HUES48 (cell line): Measurements from ENCODE around the gene CDH13.

ENCODE experiments used
- H3K27ac ChIP-seq: one replicate; pipeline ENCODE4 v1.7.0; 2013; ENCODE audit warnings: low read depth, low read length, inconsistent platforms
- H3K27me3 ChIP-seq: 2 replicates; pipeline ENCODE4 v1.6.1; 2013; ENCODE audit warnings: mild to moderate bottlenecking, low read length; ENCODE audit not compliant: control insufficient read depth, insufficient read depth
- H3K36me3 ChIP-seq: 2 replicates; pipeline ENCODE4 v1.6.1; 2013; ENCODE audit warnings: low read length; ENCODE audit not compliant: control insufficient read depth, insufficient read depth
- H3K4me1 ChIP-seq: 2 replicates; pipeline ENCODE4 v1.6.1; 2013; ENCODE audit warnings: mild to moderate bottlenecking, low read length; ENCODE audit not compliant: control insufficient read depth, insufficient read depth
- H3K4me3 ChIP-seq: 2 replicates; pipeline ENCODE4 v1.5.1; 2013; ENCODE audit warnings: mild to moderate bottlenecking, low read depth, low read length
- H3K9ac ChIP-seq: 2 replicates; pipeline ENCODE4 v1.6.1; 2013; ENCODE audit warnings: mild to moderate bottlenecking, low read depth, low read length, moderate library complexity
- H3K9me3 ChIP-seq: 2 replicates; pipeline ENCODE4 v1.6.1; 2013; ENCODE audit warnings: low read length; ENCODE audit not compliant: control insufficient read depth, insufficient read depth

CDH13 gene

GRCh38 chr16:82954224-82954929 lies 327.6 kb downstream of the CDH13 start:
- Histone ChIP-seq H3K27me3 (no peaks in the 10 kb centered on the region), H3K9ac (no peak overlapping the region), H3K4me1 (no peaks in the 10 kb centered on the region), H3K27ac (no peak overlapping the region), H3K4me3 (no peak overlapping the region), H3K9me3 (no peaks in the 10 kb centered on the region), H3K36me3 (no peaks in the 10 kb centered on the region)

DNA sequence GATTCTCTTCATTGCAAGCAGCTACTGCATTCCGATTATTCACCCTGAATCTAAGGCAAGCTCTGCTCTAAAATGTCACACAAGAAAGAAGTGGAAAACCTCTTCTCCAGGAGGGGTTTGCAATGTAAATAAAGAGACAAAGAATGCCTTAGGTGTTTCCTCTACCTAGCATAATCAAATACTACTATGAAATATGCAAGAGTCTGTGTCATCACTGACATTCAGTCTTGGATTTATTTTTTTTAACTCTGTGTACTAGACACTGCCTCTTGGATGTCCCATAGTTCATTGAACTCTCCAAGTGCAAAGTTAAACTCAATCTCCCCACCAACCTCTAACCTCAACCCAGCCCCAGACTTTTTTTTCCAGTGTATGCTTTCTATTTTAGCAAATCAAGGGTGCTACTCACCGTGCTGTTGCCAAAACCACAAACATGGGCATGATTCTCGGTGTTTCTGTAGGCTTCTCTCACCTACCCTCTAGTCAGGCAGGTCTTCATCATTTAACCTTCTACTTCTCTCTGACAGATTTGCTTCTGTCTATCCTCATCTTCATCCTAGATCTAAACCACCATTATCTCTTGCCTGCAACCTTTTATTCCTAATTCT lies 329.1 kb downstream of the CDH13 start:
- Histone ChIP-seq H3K4me1 (no peaks in the 10 kb centered on the region), H3K36me3 (no peaks in the 10 kb centered on the region), H3K27ac (no peak overlapping the region), H3K4me3 (no peak overlapping the region), H3K27me3 (no peaks in the 10 kb centered on the region), H3K9ac (no peak overlapping the region), H3K9me3 (no peaks in the 10 kb centered on the region)

DNA sequence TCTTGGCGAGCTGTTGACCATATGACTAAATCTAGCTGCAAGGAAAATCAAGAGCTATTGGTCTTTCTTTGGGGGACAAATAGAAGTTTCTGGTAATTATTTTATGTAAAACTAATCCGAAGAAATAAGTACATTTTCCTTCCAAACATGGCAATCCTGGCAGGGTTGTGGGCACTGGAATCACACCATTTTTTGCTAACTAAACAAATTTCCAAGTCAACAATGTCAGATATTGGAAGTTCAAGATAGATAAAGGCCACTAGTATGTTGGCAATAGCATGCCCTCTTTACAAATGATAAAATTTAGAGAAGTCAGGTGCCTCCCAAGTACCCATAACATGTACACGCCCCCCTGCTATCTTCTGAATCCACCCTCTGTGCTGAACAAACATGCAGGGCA lies 330.4 kb downstream of the CDH13 start:
- H3K9me3 ChIP-seq = no peaks in the 10 kb centered on the region

DNA sequence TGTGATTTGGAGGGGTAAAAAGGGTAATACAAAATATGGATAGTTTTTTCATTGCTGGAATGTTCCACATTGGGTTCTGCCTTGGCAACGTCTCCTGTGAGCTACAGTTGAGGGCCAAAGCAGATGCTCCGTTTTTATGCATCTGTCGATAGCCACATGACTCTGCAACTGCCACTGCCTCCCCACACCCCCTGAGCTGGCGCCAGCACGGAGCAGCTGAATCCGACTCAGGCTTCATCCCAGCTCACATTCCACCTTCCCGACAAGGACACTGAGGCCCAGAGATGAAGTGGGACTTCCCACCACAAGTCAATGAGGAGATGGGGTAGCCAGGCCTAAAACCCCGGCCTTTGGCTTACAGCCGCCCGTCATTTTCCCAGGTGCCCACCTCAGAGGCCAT lies 334.1 kb downstream of the CDH13 start:
- Histone ChIP-seq H3K27me3 (no peaks in the 10 kb centered on the region), H3K4me3 (no peak overlapping the region), H3K4me1 (no peaks in the 10 kb centered on the region), H3K36me3 (no peaks in the 10 kb centered on the region), H3K27ac (no peak overlapping the region), H3K9ac (no peak overlapping the region), H3K9me3 (no peaks in the 10 kb centered on the region)

More for the DNA sequence above, 330.4 kb downstream of the CDH13 start:
- no peak overlapping the region for H3K9ac ChIP-seq
- no peaks in the 10 kb centered on the region for H3K4me1 ChIP-seq
- no peak overlapping the region for H3K4me3 ChIP-seq
- H3K27ac ChIP-seq = no peak overlapping the region
- H3K27me3 ChIP-seq = no peaks in the 10 kb centered on the region
- H3K36me3 ChIP-seq = no peaks in the 10 kb centered on the region

DNA sequence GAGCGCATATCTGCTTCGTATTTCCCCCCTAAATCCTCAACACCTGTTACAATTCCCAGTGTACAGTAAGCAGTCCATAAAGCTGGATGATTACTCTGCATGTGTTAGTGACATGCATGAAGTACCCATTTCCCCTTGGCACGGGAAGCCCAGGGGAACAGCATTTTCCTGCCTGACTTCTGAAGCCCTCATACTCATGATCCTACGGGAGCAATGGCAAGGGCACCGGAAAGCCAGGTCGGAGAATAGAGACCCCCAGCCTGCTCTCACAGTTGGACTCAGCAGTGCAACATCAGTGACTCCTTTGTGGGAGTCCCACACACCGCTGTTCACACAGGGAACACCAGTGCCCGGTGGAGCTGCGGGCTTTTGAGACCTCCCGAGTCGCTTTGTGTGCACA lies 336.9 kb downstream of the CDH13 start:
- H3K9ac ChIP-seq = no peak overlapping the region
- H3K9me3 ChIP-seq = no peaks in the 10 kb centered on the region
- H3K27ac ChIP-seq = no peak overlapping the region
- no peak overlapping the region for H3K4me3 ChIP-seq
- no peaks in the 10 kb centered on the region for H3K36me3 ChIP-seq
- H3K27me3 ChIP-seq = no peaks in the 10 kb centered on the region
- no peaks in the 10 kb centered on the region for H3K4me1 ChIP-seq

- no peaks in the 10 kb centered on the region for H3K9me3 ChIP-seq
- H3K27me3 ChIP-seq = no peaks in the 10 kb centered on the region
- no peaks in the 10 kb centered on the region for H3K36me3 ChIP-seq
- H3K9ac ChIP-seq = no peak overlapping the region
- H3K4me3 ChIP-seq = no peak overlapping the region
- H3K4me1 ChIP-seq = no peaks in the 10 kb centered on the region
- no peak overlapping the region for H3K27ac ChIP-seq
Measured at GRCh38 chr16:82965808-82966207, 339.0 kb downstream of the CDH13 start.

DNA sequence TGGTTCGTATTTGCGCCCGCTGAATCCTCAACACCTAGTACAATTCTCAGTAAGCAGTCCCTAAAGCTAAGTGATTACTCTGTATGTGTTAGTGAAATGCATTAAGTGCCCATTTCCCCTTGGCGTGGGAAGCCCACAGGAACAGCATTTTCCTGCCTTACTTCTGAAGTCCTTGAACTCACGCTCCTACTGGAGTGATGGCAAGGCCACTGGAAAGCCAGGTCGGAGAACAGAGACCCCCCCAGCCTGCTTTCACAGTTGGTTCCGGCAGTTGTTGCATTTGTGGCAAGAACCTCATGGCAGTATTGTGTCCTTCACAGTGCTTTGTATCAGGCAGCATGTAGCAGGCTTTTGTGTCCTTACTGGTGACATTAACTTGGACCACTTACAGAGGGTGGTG lies 340.7 kb downstream of the CDH13 start:
- no peak overlapping the region for H3K27ac ChIP-seq
- H3K9me3 ChIP-seq = no peaks in the 10 kb centered on the region
- H3K27me3 ChIP-seq = no peaks in the 10 kb centered on the region
- H3K4me1 ChIP-seq = no peaks in the 10 kb centered on the region
- H3K36me3 ChIP-seq = no peaks in the 10 kb centered on the region
- no peak overlapping the region for H3K4me3 ChIP-seq
- no peak overlapping the region for H3K9ac ChIP-seq

DNA sequence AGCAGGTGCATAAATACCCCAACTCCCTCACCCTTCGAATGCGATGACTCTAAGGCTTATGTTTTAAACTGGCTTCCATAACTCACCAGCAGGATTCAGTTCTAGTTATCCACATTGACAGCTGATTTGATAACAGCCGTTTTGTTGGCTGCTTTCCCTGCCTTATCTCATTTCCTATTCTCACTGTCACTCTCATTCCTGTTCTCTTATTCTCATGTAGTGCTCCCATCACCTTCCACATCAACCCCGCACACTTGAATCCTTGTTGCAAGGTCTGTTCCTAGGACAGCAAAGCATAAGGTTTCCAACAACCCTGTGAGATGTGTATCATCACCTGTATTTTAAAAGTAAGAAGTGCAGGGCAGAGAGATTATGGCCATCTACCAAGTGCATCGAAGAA lies 344.4 kb downstream of the CDH13 start:
- Histone ChIP-seq H3K9me3 (no peaks in the 10 kb centered on the region), H3K9ac (no peak overlapping the region), H3K27me3 (no peaks in the 10 kb centered on the region), H3K4me1 (no peaks in the 10 kb centered on the region), H3K36me3 (no peaks in the 10 kb centered on the region), H3K27ac (no peak overlapping the region), H3K4me3 (no peak overlapping the region)

- Histone ChIP-seq H3K9ac (no peak overlapping the region), H3K9me3 (no peaks in the 10 kb centered on the region), H3K4me1 (no peaks in the 10 kb centered on the region), H3K36me3 (no peaks in the 10 kb centered on the region), H3K27me3 (no peaks in the 10 kb centered on the region), H3K4me3 (no peak overlapping the region), H3K27ac (no peak overlapping the region)
Measured at GRCh38 chr16:82972331-82972919, 345.7 kb downstream of the CDH13 start.

- no peak overlapping the region for H3K4me3 ChIP-seq
- no peak overlapping the region for H3K9ac ChIP-seq
- no peaks in the 10 kb centered on the region for H3K27me3 ChIP-seq
- H3K9me3 ChIP-seq = peaks cover 3% of the 10 kb centered on the region; the same call in 1 of the 2 replicates
- no peaks in the 10 kb centered on the region for H3K4me1 ChIP-seq
- H3K27ac ChIP-seq = no peak overlapping the region
- no peaks in the 10 kb centered on the region for H3K36me3 ChIP-seq
Measured at GRCh38 chr16:82979406-82980111, 352.8 kb downstream of the CDH13 start.

- no peaks in the 10 kb centered on the region for H3K4me1 ChIP-seq
- H3K9me3 ChIP-seq = peaks cover 3% of the 10 kb centered on the region; the same call in 1 of the 2 replicates
- H3K27ac ChIP-seq = no peak overlapping the region
Measured at GRCh38 chr16:82980810-82981209, 354.0 kb downstream of the CDH13 start.

More at GRCh38 chr16:82980810-82981209, 354.0 kb downstream of the CDH13 start:
- Histone ChIP-seq H3K36me3 (no peaks in the 10 kb centered on the region), H3K9ac (no peak overlapping the region), H3K4me3 (no peak overlapping the region), H3K27me3 (no peaks in the 10 kb centered on the region)
